Bronchial epithelial cell (primary cell): Measurements from ENCODE around the gene ADAMTS15. TPM values are rescaled to one million over a fixed set of nuclear protein-coding genes. Genes with fewer than 3 reads are reported as not detected.
A peak's percentile ranks its signal among the peaks of the same experiment; 100 is the strongest.

Experiments
- DNase-seq: peaks from one replicate; pipeline ENCODE4 v3.0.0-alpha.2; 2010; ENCODE audit warnings: low read depth
- FAIRE-seq: peaks from 2 replicates; lab custom pipeline; 2011; peaks lifted over from hg19 to GRCh38; lab: Jason Lieb, UNC
- H3K27me3 ChIP-seq: 2 replicates; pipeline ENCODE4 v1.5.1; 2011; ENCODE audit warnings: low read length; ENCODE audit not compliant: control insufficient read depth, insufficient read depth
- H3K36me3 ChIP-seq: 2 replicates; pipeline ENCODE4 v1.5.1; 2011; ENCODE audit warnings: low read length; ENCODE audit not compliant: control insufficient read depth, insufficient read depth
- H3K4me3 ChIP-seq: 2 replicates; pipeline ENCODE4 v1.5.1; 2011; ENCODE audit warnings: mild to moderate bottlenecking, low read depth, low read length, control low read depth
- total RNA-seq: library from RNA; depleted of rRNA; stranded (reverse); fragments of >200 nt; gene quantifications from 2 replicates; pipeline ENCODE4 v1.2.1, GENCODE V29; 2014
- TF ChIP-seq, protein P1 (sequence below): IDR thresholded peaks from 2 replicates; pipeline ENCODE4 v1.5.1; 2011; ENCODE audit warnings: mild to moderate bottlenecking, moderate library complexity, low read length, control low read depth, inconsistent platforms; ENCODE audit not compliant: insufficient read depth, severe bottlenecking

The ADAMTS15 gene
- total RNA-seq, 1 donor from 2014 or later: 0.26 TPM

DNA sequence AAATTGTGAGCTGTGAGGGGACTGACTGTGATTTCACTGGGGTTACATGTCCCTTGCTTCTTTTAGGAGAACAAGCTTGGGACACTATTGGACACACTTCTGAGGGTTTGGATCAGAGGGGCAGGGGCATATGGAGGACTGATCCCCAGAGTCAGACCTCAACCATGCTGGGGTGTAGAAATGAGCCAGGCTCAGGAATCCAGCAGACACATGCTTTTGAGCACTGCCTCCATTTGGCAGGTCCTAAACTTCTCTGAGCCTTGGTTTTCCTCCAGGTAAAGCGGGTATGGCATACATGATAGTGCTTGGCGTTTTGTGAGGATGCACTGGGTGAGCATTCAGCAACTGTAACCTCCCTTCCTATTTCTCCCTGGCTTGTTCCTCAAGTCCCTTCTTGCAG lies 74.7 kb downstream of the ADAMTS15 start:
- Histone ChIP-seq H3K27me3 (no peaks in the 10 kb centered on the region), H3K36me3 (no peaks in the 10 kb centered on the region), H3K4me3 (no peak overlapping the region)
- FAIRE-seq (no peak), DNase-seq (no peak)
- TF ChIP-seq, protein P1, sequence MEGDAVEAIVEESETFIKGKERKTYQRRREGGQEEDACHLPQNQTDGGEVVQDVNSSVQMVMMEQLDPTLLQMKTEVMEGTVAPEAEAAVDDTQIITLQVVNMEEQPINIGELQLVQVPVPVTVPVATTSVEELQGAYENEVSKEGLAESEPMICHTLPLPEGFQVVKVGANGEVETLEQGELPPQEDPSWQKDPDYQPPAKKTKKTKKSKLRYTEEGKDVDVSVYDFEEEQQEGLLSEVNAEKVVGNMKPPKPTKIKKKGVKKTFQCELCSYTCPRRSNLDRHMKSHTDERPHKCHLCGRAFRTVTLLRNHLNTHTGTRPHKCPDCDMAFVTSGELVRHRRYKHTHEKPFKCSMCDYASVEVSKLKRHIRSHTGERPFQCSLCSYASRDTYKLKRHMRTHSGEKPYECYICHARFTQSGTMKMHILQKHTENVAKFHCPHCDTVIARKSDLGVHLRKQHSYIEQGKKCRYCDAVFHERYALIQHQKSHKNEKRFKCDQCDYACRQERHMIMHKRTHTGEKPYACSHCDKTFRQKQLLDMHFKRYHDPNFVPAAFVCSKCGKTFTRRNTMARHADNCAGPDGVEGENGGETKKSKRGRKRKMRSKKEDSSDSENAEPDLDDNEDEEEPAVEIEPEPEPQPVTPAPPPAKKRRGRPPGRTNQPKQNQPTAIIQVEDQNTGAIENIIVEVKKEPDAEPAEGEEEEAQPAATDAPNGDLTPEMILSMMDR: no peak

DNA sequence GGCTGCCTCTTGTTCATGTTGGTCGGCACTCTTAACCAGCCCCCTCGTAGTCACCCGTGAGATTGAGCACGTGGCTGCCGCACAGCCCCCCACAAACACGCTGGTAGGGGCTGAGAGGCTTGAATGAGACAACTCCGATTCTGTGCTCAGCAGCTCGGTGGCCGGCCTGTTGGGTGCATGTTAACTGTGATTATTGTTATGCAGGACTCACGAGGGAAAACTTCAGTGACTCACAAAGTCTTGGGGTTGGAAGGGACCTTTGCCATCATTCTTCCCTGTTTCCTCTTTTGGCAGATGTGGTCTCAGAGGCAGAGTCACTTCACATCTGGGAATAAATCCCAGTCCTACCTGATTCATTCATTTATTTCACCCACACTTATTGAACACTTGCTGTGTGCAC lies 75.2 kb downstream of the ADAMTS15 start:
- H3K36me3 ChIP-seq: no peaks in the 10 kb centered on the region
- TF ChIP-seq, protein P1: no peak
- DNase-seq: peak; percentile 53
- no peak overlapping the region for H3K4me3 ChIP-seq
- no peaks in the 10 kb centered on the region for H3K27me3 ChIP-seq
- FAIRE-seq: no peak

- no peak for DNase-seq
- H3K4me3 ChIP-seq: no peak overlapping the region
- no peaks in the 10 kb centered on the region for H3K27me3 ChIP-seq
- H3K36me3 ChIP-seq: no peaks in the 10 kb centered on the region
- TF ChIP-seq, protein P1: no peak
- FAIRE-seq: no peak
Measured at GRCh38 chr11:130524132-130524790, 75.8 kb downstream of the ADAMTS15 start.

DNA sequence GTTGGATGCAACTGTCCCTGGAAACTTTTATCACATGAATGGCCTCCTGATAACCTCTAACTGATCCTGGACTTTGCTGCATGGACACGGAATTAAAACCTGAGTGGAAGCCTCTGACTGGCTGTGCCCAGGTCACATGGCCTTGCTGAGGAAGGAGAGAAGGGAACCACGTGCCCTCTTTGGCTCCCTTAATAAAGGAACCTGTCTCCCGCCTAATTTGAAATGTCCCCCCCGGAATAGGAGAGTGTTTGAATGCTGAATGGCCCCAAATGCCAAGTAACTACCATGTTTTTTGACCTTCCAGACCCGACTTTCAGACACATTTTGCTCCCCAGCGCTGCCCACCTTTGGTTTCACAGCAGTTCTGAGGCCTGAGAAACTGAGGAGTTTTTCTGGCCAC lies 76.9 kb downstream of the ADAMTS15 start:
- Histone ChIP-seq H3K4me3 (no peak overlapping the region), H3K36me3 (no peaks in the 10 kb centered on the region), H3K27me3 (no peaks in the 10 kb centered on the region)
- FAIRE-seq (no peak), DNase-seq (no peak)
- TF ChIP-seq, protein P1: no peak

Other genes starting within 250 kb of the ADAMTS15 start
- 19.1 and 28.4 TPM in 2 replicates for gene ZBTB44, start 133.7 kb upstream of the ADAMTS15 start, total RNA-seq
- gene ADAMTS8, start 20.0 kb upstream of the ADAMTS15 start, total RNA-seq: not detected in 2 replicates